Osteoblast (primary cell): ENCODE results near the gene UBE2F. TPM values are rescaled to one million over a fixed set of nuclear protein-coding genes. Genes with fewer than 3 reads are reported as not detected.

Experiments
- DNase-seq: peaks from one replicate; pipeline ENCODE4 v3.0.0; 2011; ENCODE audit warnings: low spot score, mixed read lengths; ENCODE audit not compliant: insufficient read length; ENCODE audit errors: missing footprints
- H2AFZ ChIP-seq: 2 replicates; pipeline ENCODE4 v1.6.0; 2011; ENCODE audit warnings: mild to moderate bottlenecking, low read length
- H3K27ac ChIP-seq: 2 replicates; pipeline ENCODE4 v1.5.1; 2011; ENCODE audit warnings: mild to moderate bottlenecking, low read depth, low read length, moderate library complexity
- H3K27me3 ChIP-seq: 2 replicates; pipeline ENCODE4 v1.6.0; 2012; ENCODE audit warnings: mild to moderate bottlenecking, control low read depth, inconsistent platforms, low read length, moderate library complexity; ENCODE audit not compliant: insufficient read depth
- H3K36me3 ChIP-seq: 2 replicates; pipeline ENCODE4 v1.5.1; 2011; ENCODE audit warnings: mild to moderate bottlenecking, low read length, control low read depth, moderate library complexity; ENCODE audit not compliant: insufficient read depth
- H3K4me1 ChIP-seq: 2 replicates; pipeline ENCODE4 v1.5.1; 2011; ENCODE audit warnings: mild to moderate bottlenecking, low read length, control low read depth, moderate library complexity; ENCODE audit not compliant: insufficient read depth
- H3K4me2 ChIP-seq: 2 replicates; pipeline ENCODE4 v1.6.0; 2011; ENCODE audit warnings: mild to moderate bottlenecking, low read length; ENCODE audit not compliant: insufficient read depth
- H3K4me3 ChIP-seq: fragments of 200-600 bp; sonication (generic); 3 replicates; pipeline ENCODE4 v1.5.1; 2012; ENCODE audit warnings: mild to moderate bottlenecking, low read length, inconsistent platforms; ENCODE audit not compliant: insufficient read depth
- H3K79me2 ChIP-seq: 2 replicates; pipeline ENCODE4 v1.6.0; 2012; ENCODE audit warnings: mild to moderate bottlenecking, low read length, control low read depth, inconsistent platforms; ENCODE audit not compliant: insufficient read depth
- H3K9me3 ChIP-seq: 2 replicates; pipeline ENCODE4 v1.5.1; 2011; ENCODE audit warnings: low read depth, low read length, control low read depth
- H4K20me1 ChIP-seq: 2 replicates; pipeline ENCODE4 v1.6.0; 2012; ENCODE audit warnings: mild to moderate bottlenecking, low read length, control low read depth; ENCODE audit not compliant: insufficient read depth
- CTCF ChIP-seq: IDR thresholded peaks from 2 replicates; pipeline ENCODE4 v1.5.1; 2011; ENCODE audit warnings: mild to moderate bottlenecking, low read depth, low read length, moderate library complexity; ENCODE audit errors: extremely low read depth
- total RNA-seq: library from RNA; depleted of rRNA; stranded (reverse); fragments of >200 nt; gene quantifications from 2 replicates; pipeline ENCODE4 v1.2.3, GENCODE V29; 2012

The UBE2F gene
- total RNA-seq, 1 donor = 39.8 TPM

GRCh38 chr2:238081561-238081960 lies 114.7 kb downstream of the UBE2F start:
- H2AFZ ChIP-seq = no peak overlapping the region
- peaks cover 14% of the 10 kb centered on the region for H3K36me3 ChIP-seq
- H3K4me2 ChIP-seq = no peak overlapping the region
- no peaks in the 10 kb centered on the region for H3K4me1 ChIP-seq
- H3K27ac ChIP-seq = no peak overlapping the region
- TF ChIP-seq CTCF = no peak
- H3K27me3 ChIP-seq = no peaks in the 10 kb centered on the region
- H3K9me3 ChIP-seq = no peaks in the 10 kb centered on the region
- no peaks in the 10 kb centered on the region for H3K79me2 ChIP-seq
- no peak overlapping the region for H3K4me3 ChIP-seq
- no peaks in the 10 kb centered on the region for H4K20me1 ChIP-seq
- DNase-seq = peak; percentile 66

- Histone ChIP-seq H3K79me2 (no peaks in the 10 kb centered on the region), H2AFZ (no peak overlapping the region), H3K9me3 (no peaks in the 10 kb centered on the region), H3K4me1 (no peaks in the 10 kb centered on the region), H3K4me2 (no peak overlapping the region), H4K20me1 (no peaks in the 10 kb centered on the region), H3K27ac (no peak overlapping the region), H3K27me3 (no peaks in the 10 kb centered on the region), H3K4me3 (no peak overlapping the region), H3K36me3 (peaks cover 14% of the 10 kb centered on the region)
- no peak for TF ChIP-seq CTCF
- DNase-seq = no peak
These were observed 115.3 kb downstream of the UBE2F start for GRCh38 chr2:238082151-238082550.

- H3K4me3 ChIP-seq = no peak overlapping the region
- no peak for TF ChIP-seq CTCF
- no peaks in the 10 kb centered on the region for H3K27me3 ChIP-seq
- H3K4me2 ChIP-seq = no peak overlapping the region
- peaks cover 14% of the 10 kb centered on the region for H3K36me3 ChIP-seq
- no peaks in the 10 kb centered on the region for H3K79me2 ChIP-seq
- H3K27ac ChIP-seq = no peak overlapping the region
- H3K9me3 ChIP-seq = no peaks in the 10 kb centered on the region
- H3K4me1 ChIP-seq = no peaks in the 10 kb centered on the region
- H4K20me1 ChIP-seq = no peaks in the 10 kb centered on the region
- DNase-seq = no peak
- H2AFZ ChIP-seq = no peak overlapping the region
These were observed 116.0 kb downstream of the UBE2F start for GRCh38 chr2:238082827-238083226.

- H2AFZ ChIP-seq = no peak overlapping the region
- H3K4me2 ChIP-seq = no peak overlapping the region
- H3K9me3 ChIP-seq = no peaks in the 10 kb centered on the region
- H3K27ac ChIP-seq = no peak overlapping the region
- no peaks in the 10 kb centered on the region for H4K20me1 ChIP-seq
- no peak for TF ChIP-seq CTCF
- DNase-seq = no peak
- no peaks in the 10 kb centered on the region for H3K27me3 ChIP-seq
- no peaks in the 10 kb centered on the region for H3K79me2 ChIP-seq
- H3K4me3 ChIP-seq = no peak overlapping the region
- no peaks in the 10 kb centered on the region for H3K4me1 ChIP-seq
- peaks cover 14% of the 10 kb centered on the region for H3K36me3 ChIP-seq
These were observed 117.1 kb downstream of the UBE2F start for GRCh38 chr2:238083919-238084318.
